Measurements from ENCODE around the gene PLA2G4D. TPM values are rescaled to one million over a fixed set of nuclear protein-coding genes. Genes with fewer than 3 reads are reported as not detected.

Gene PLA2G4D
- total RNA-seq, 1 experiment from 2014 or later = not detected

DNA sequence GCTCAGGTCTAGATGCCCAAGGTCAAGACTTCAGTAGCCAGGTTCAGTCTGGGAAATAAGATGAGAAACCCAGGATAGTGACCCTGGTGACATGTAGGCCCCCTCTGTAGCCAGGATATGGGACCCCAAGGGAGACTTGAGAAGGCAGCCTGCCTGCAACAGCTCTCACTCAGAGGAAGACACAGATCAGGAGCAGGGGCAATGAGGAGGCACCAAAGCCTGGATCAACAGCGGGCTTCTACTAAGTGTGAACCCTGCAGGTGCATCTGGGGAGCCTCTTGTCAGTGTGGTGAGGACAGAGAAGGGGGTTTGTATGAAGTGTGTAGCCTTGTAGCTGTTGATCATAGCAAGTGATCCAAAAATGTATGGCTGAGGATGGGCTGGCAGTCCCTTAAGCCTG lies 36.6 kb upstream of the PLA2G4D start:
- H3K36me3 ChIP-seq (ENCODE audit: insufficient read depth, low read length, poor library complexity, severe bottlenecking) = no peaks in the 10 kb centered on the region
- peaks cover 18% of the 10 kb centered on the region for H3K4me1 ChIP-seq (ENCODE audit: insufficient read depth, low read length, poor library complexity, severe bottlenecking)
- H3K4me3 ChIP-seq (ENCODE audit: low read depth, low read length, poor library complexity, severe bottlenecking) = no peak overlapping the region
- no peak for DNase-seq (ENCODE audit: low spot score)
- intact Hi-C loops (cut with micrococcal nuclease; ENCODE audit: unreplicated experiment) = loop anchor here (5.0 kb wide), 2 partner anchors 49 to 144 kb away; no protein-coding TSS in a partner anchor
- H3K9me3 ChIP-seq (ENCODE audit: low read depth, low read length, poor library complexity, severe bottlenecking) = no peaks in the 10 kb centered on the region
- no peak overlapping the region for H3K27ac ChIP-seq (ENCODE audit: low read depth, low read length, poor library complexity, severe bottlenecking)
- H3K27me3 ChIP-seq (replicated peaks; ENCODE audit: insufficient read depth, low read depth, low read length, poor library complexity) = no peaks in the 10 kb centered on the region
- ChIA-PET POLR2A (ENCODE audit: low non-redundant PET) (no interaction called here), CTCF (no interaction called here)
- no TSS peak for BruUV-seq (replicated peaks)
- TF ChIP-seq, protein P1, sequence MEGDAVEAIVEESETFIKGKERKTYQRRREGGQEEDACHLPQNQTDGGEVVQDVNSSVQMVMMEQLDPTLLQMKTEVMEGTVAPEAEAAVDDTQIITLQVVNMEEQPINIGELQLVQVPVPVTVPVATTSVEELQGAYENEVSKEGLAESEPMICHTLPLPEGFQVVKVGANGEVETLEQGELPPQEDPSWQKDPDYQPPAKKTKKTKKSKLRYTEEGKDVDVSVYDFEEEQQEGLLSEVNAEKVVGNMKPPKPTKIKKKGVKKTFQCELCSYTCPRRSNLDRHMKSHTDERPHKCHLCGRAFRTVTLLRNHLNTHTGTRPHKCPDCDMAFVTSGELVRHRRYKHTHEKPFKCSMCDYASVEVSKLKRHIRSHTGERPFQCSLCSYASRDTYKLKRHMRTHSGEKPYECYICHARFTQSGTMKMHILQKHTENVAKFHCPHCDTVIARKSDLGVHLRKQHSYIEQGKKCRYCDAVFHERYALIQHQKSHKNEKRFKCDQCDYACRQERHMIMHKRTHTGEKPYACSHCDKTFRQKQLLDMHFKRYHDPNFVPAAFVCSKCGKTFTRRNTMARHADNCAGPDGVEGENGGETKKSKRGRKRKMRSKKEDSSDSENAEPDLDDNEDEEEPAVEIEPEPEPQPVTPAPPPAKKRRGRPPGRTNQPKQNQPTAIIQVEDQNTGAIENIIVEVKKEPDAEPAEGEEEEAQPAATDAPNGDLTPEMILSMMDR (conservative IDR thresholded peaks at IDR 0.05; ENCODE audit: low read depth, low read length) = no peak
- TF ChIP-seq EZH2 (IDR thresholded peaks at IDR 0.05; ENCODE audit: borderline replicate concordance, low read depth, low read length, poor library complexity, severe bottlenecking) = no peak

DNA sequence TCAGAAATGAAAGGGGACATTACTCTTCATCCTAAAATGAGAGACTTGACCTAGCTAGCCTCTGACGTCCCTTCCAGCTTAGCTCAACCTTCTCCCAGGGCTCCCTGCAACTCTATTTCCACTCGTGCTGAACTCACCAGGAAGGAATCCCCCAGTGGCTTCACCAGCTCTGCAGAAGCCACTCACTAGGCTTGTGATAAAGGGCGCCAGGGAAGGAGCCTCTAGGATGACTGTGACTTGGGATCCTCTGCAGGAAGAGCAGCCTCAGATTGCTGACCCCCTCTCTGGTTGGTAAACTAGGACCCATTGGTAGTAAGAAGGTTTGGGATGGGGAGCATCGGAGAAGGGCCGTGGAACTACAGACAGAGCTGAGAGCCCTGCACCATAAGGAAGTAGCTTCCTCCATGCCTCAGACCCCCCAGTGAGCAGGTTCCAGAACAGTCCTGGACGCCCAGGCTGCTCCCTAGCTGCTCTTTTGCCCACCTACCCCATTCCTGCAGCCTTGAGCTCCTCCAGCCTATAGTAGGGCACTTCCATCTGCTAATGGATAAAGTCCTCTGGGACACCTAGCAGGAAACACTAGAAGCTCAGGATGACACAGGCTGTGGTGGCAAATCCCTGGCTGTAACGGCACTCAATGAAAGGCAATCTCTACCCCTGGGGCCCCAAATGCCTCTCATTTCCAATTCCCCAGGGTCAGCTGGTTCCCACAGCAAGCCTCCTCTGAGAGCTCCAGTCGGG lies 36.1 kb upstream of the PLA2G4D start:
- TF ChIP-seq, protein P1 (conservative IDR thresholded peaks at IDR 0.05; ENCODE audit: low read depth, low read length) = no peak
- TF ChIP-seq EZH2 (IDR thresholded peaks at IDR 0.05; ENCODE audit: borderline replicate concordance, low read depth, low read length, poor library complexity, severe bottlenecking) = no peak
- Histone ChIP-seq H3K36me3 (ENCODE audit: insufficient read depth, low read length, poor library complexity, severe bottlenecking) (no peaks in the 10 kb centered on the region), H3K27ac (ENCODE audit: low read depth, low read length, poor library complexity, severe bottlenecking) (no peak overlapping the region), H3K4me3 (ENCODE audit: low read depth, low read length, poor library complexity, severe bottlenecking) (no peak overlapping the region), H3K27me3 (replicated peaks; ENCODE audit: insufficient read depth, low read depth, low read length, poor library complexity) (no peaks in the 10 kb centered on the region), H3K9me3 (ENCODE audit: low read depth, low read length, poor library complexity, severe bottlenecking) (no peaks in the 10 kb centered on the region), H3K4me1 (ENCODE audit: insufficient read depth, low read length, poor library complexity, severe bottlenecking) (peaks cover 18% of the 10 kb centered on the region)
- intact Hi-C loops (cut with micrococcal nuclease; ENCODE audit: unreplicated experiment) = loop anchor here (5.0 kb wide), 2 partner anchors 48 to 143 kb away; no protein-coding TSS in a partner anchor
- CTCF ChIA-PET = interaction anchor here (0.6 kb wide), 1 partner anchor 38 kb away, joined by 3 read pairs; no protein-coding TSS in a partner anchor
- no TSS peak for BruUV-seq (replicated peaks)
- DNase-seq (ENCODE audit: low spot score) = no peak
- POLR2A ChIA-PET (ENCODE audit: low non-redundant PET) = no interaction called here

DNA sequence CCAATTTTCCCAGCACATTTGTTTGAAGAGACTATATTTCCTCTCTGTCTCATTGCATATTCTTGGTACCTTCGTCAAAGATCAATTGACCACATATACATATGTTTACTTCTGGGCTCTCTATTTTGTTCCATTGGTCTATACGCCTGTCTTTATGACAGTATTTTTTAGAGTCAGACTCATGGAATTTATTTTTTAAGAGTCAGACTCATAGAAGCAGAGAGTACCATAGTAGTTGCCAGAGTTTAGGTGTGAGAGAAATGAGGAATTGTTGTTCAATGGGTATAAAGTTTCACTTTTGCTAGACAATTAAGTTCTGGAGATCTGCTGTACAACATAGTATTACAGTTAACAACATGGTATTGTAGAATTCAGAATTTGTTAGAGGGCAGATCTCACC lies 35.0 kb upstream of the PLA2G4D start:
- intact Hi-C loops (cut with micrococcal nuclease; ENCODE audit: unreplicated experiment) = no loop called here
- CTCF ChIA-PET = no interaction called here

More for the DNA sequence above, 35.0 kb upstream of the PLA2G4D start:
- Histone ChIP-seq H3K27ac (ENCODE audit: low read depth, low read length, poor library complexity, severe bottlenecking) (no peak overlapping the region), H3K9me3 (ENCODE audit: low read depth, low read length, poor library complexity, severe bottlenecking) (no peaks in the 10 kb centered on the region), H3K4me3 (ENCODE audit: low read depth, low read length, poor library complexity, severe bottlenecking) (no peak overlapping the region), H3K36me3 (ENCODE audit: insufficient read depth, low read length, poor library complexity, severe bottlenecking) (no peaks in the 10 kb centered on the region), H3K4me1 (ENCODE audit: insufficient read depth, low read length, poor library complexity, severe bottlenecking) (peaks cover 18% of the 10 kb centered on the region), H3K27me3 (replicated peaks; ENCODE audit: insufficient read depth, low read depth, low read length, poor library complexity) (no peaks in the 10 kb centered on the region)
- TF ChIP-seq, protein P1 (conservative IDR thresholded peaks at IDR 0.05; ENCODE audit: low read depth, low read length) = no peak
- TF ChIP-seq EZH2 (IDR thresholded peaks at IDR 0.05; ENCODE audit: borderline replicate concordance, low read depth, low read length, poor library complexity, severe bottlenecking) = no peak
- BruUV-seq (replicated peaks) = no TSS peak
- no peak for DNase-seq (ENCODE audit: low spot score)
- POLR2A ChIA-PET (ENCODE audit: low non-redundant PET) = no interaction called here

Measured in A673 (cell line).